Neural progenitor cell (in vitro differentiated cells): ENCODE results near the gene OSTC.

Experiments
- EZH2 ChIP-seq: fragments of 200-600 bp; sonication (generic); IDR thresholded peaks from 2 replicates; pipeline ENCODE4 v1.6.1; 2017; ENCODE audit warnings: antibody characterized with exemption, mild to moderate bottlenecking, moderate library complexity
- EZH2phosphoT487 ChIP-seq: fragments of 200-600 bp; sonication (generic); IDR thresholded peaks from 2 replicates; pipeline ENCODE4 v1.6.1; 2017; ENCODE audit warnings: antibody characterized with exemption
- TF ChIP-seq, protein P1 (sequence below): fragments of 200-600 bp; sonication (generic); IDR thresholded peaks from 2 replicates; pipeline ENCODE4 v1.5.1; 2017; ENCODE audit warnings: antibody characterized with exemption, mild to moderate bottlenecking

DNA sequence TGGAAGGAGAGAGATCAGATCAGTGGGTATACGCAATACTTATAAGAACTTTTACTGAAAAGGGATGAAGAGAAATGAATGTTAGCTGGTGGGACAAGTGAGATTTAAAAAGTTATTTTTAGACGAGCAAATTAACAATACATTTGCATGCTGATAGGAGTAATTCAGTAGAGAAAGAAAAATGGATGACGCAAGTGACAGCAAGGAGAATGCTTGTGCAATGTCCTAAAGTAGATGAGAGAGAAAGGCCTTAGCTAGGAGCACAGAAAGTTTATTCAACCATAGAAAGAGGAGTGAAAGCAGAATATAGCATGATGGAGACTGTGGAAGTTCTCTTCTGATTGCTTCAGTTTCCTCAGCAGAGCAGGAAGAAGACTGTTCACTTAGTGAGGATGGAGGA lies 45.8 kb downstream of the OSTC start:
- TF ChIP-seq, protein P1, sequence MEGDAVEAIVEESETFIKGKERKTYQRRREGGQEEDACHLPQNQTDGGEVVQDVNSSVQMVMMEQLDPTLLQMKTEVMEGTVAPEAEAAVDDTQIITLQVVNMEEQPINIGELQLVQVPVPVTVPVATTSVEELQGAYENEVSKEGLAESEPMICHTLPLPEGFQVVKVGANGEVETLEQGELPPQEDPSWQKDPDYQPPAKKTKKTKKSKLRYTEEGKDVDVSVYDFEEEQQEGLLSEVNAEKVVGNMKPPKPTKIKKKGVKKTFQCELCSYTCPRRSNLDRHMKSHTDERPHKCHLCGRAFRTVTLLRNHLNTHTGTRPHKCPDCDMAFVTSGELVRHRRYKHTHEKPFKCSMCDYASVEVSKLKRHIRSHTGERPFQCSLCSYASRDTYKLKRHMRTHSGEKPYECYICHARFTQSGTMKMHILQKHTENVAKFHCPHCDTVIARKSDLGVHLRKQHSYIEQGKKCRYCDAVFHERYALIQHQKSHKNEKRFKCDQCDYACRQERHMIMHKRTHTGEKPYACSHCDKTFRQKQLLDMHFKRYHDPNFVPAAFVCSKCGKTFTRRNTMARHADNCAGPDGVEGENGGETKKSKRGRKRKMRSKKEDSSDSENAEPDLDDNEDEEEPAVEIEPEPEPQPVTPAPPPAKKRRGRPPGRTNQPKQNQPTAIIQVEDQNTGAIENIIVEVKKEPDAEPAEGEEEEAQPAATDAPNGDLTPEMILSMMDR: no peak
- TF ChIP-seq EZH2: no peak
- TF ChIP-seq EZH2phosphoT487: no peak
